Skeletal muscle tissue (tissue), 4 donors: ENCODE data around the gene UBAC2. TPM values are rescaled to one million over a fixed set of nuclear protein-coding genes. Genes with fewer than 3 reads are reported as not detected.

Experiments used
- H3K27ac ChIP-seq: one replicate; pipeline ENCODE4 v1.7.0; 2013; ENCODE audit warnings: mild to moderate bottlenecking, low read depth, low read length, inconsistent platforms
- H3K27me3 ChIP-seq, 3 donors: one replicate each; pipeline ENCODE4 v1.7.0; 2013; ENCODE audit warnings: low read length in 3 of 3; ENCODE audit not compliant: control insufficient read depth in 3 of 3, insufficient read depth in 3 of 3
- H3K36me3 ChIP-seq, 3 donors: one replicate each; pipeline ENCODE4 v1.7.0; 2013; ENCODE audit warnings: low read length in 3 of 3; ENCODE audit not compliant: control insufficient read depth in 3 of 3, insufficient read depth in 3 of 3
- H3K4me1 ChIP-seq, 3 donors: one replicate each; pipeline ENCODE4 v1.7.0; 2013; ENCODE audit warnings: low read length in 3 of 3, mild to moderate bottlenecking in 3 of 3; ENCODE audit not compliant: control insufficient read depth in 3 of 3, insufficient read depth in 3 of 3
- H3K4me3 ChIP-seq, 3 donors: one replicate each; pipeline ENCODE4 v1.7.0; 2013; ENCODE audit warnings: low read length in 3 of 3
- H3K9ac ChIP-seq, 3 donors: one replicate each; pipeline ENCODE4 v1.7.0; 2013; ENCODE audit warnings: low read length in 3 of 3, mild to moderate bottlenecking in 3 of 3, moderate library complexity in 2 of 3, low read depth in 1 of 3
- H3K9me3 ChIP-seq, 3 donors: one replicate each; pipeline ENCODE4 v1.7.0; 2013; ENCODE audit warnings: low read length in 3 of 3; ENCODE audit not compliant: control insufficient read depth in 3 of 3
- total RNA-seq: library from RNA; depleted of rRNA; stranded (reverse); fragments of >200 nt; gene quantifications from one replicate; pipeline ENCODE4 v1.2.3, GENCODE V29; 2014
- donor health status: Osteomylitis.

The UBAC2 gene
- total RNA-seq, 1 donor from 2014 or later: 100 TPM

- no peak overlapping the region for H3K9ac ChIP-seq
- H3K36me3 ChIP-seq: no peaks in the 10 kb centered on the region
- H3K27me3 ChIP-seq: peaks cover 6 to 12% (median 7%) of the 10 kb centered on the region in 3 donors
- H3K27ac ChIP-seq: no peak overlapping the region
- no peaks in the 10 kb centered on the region for H3K9me3 ChIP-seq
- no peaks in the 10 kb centered on the region for H3K4me1 ChIP-seq
- no peak overlapping the region for H3K4me3 ChIP-seq
These were observed 37.9 kb upstream of the UBAC2 start for GRCh38 chr13:99162567-99163361.

- Histone ChIP-seq H3K9ac (no peak overlapping the region), H3K27me3 (peaks cover under 1 to 7% (median 3%) of the 10 kb centered on the region in 3 donors), H3K9me3 (no peaks in the 10 kb centered on the region), H3K27ac (no peak overlapping the region), H3K4me3 (no peak overlapping the region), H3K36me3 (no peaks in the 10 kb centered on the region), H3K4me1 (no peaks in the 10 kb centered on the region)
These were observed 36.4 kb upstream of the UBAC2 start for GRCh38 chr13:99164226-99164625.

- H3K27me3 ChIP-seq: peaks cover 0 to under 1% (median 0%) of the 10 kb centered on the region in 3 donors
- H3K4me1 ChIP-seq: no peaks in the 10 kb centered on the region
- no peaks in the 10 kb centered on the region for H3K9me3 ChIP-seq
- H3K36me3 ChIP-seq: no peaks in the 10 kb centered on the region
- no peak overlapping the region for H3K9ac ChIP-seq
- H3K27ac ChIP-seq: no peak overlapping the region
- no peak overlapping the region for H3K4me3 ChIP-seq
These were observed 34.7 kb upstream of the UBAC2 start for GRCh38 chr13:99165753-99166587.

- no peak overlapping the region for H3K27ac ChIP-seq
- peaks cover 3 to 4% (median 3%) of the 10 kb centered on the region in 3 donors for H3K4me1 ChIP-seq
- H3K9me3 ChIP-seq: no peaks in the 10 kb centered on the region
- H3K36me3 ChIP-seq: no peaks in the 10 kb centered on the region
- H3K9ac ChIP-seq: no peak overlapping the region
- no peak overlapping the region for H3K4me3 ChIP-seq
- peaks cover 6 to 10% (median 8%) of the 10 kb centered on the region in 3 donors for H3K27me3 ChIP-seq
These were observed 27.7 kb upstream of the UBAC2 start for GRCh38 chr13:99172951-99173350.

- Histone ChIP-seq H3K27ac (no peak overlapping the region), H3K9ac (no peak overlapping the region), H3K4me1 (peaks cover 3 to 4% (median 3%) of the 10 kb centered on the region in 3 donors), H3K9me3 (no peaks in the 10 kb centered on the region), H3K4me3 (no peak overlapping the region), H3K36me3 (no peaks in the 10 kb centered on the region), H3K27me3 (peaks cover 6 to 10% (median 8%) of the 10 kb centered on the region in 3 donors)
These were observed 27.0 kb upstream of the UBAC2 start for GRCh38 chr13:99173606-99174005.

- H3K27me3 ChIP-seq: peaks cover 6 to 13% (median 8%) of the 10 kb centered on the region in 3 donors
These were observed 26.0 kb upstream of the UBAC2 start for GRCh38 chr13:99174533-99175100.

GRCh38 chr13:99176309-99177276, 24.1 kb upstream of the UBAC2 start:
- Histone ChIP-seq H3K27ac (no peak overlapping the region), H3K4me3 (peak overlapping the region in 2 of 3 donors; percentile 45 to 53), H3K9ac (no peak overlapping the region), H3K4me1 (peaks cover 3 to 4% (median 3%) of the 10 kb centered on the region in 3 donors), H3K27me3 (peaks cover 6 to 13% (median 8%) of the 10 kb centered on the region in 3 donors), H3K9me3 (no peaks in the 10 kb centered on the region), H3K36me3 (no peaks in the 10 kb centered on the region)

More at GRCh38 chr13:99174533-99175100, 26.0 kb upstream of the UBAC2 start:
- Histone ChIP-seq H3K4me3 (no peak overlapping the region), H3K27ac (no peak overlapping the region), H3K9ac (no peak overlapping the region), H3K4me1 (peaks cover 3 to 4% (median 3%) of the 10 kb centered on the region in 3 donors), H3K36me3 (no peaks in the 10 kb centered on the region), H3K9me3 (no peaks in the 10 kb centered on the region)

- Histone ChIP-seq H3K4me3 (no peak overlapping the region), H3K27me3 (peaks cover 1 to 10% (median 8%) of the 10 kb centered on the region in 3 donors), H3K4me1 (peaks cover 3 to 4% (median 3%) of the 10 kb centered on the region in 3 donors), H3K9me3 (peaks cover 0 to 3% (median 0%) of the 10 kb centered on the region in 3 donors), H3K27ac (no peak overlapping the region), H3K36me3 (no peaks in the 10 kb centered on the region), H3K9ac (no peak overlapping the region)
These were observed 22.0 kb upstream of the UBAC2 start for GRCh38 chr13:99178636-99179035.

- H3K9me3 ChIP-seq: peaks cover 0 to 3% (median 0%) of the 10 kb centered on the region in 3 donors
- H3K9ac ChIP-seq: no peak overlapping the region
These were observed 21.2 kb upstream of the UBAC2 start for GRCh38 chr13:99179460-99179859.

More at GRCh38 chr13:99179460-99179859, 21.2 kb upstream of the UBAC2 start:
- no peak overlapping the region for H3K27ac ChIP-seq
- no peaks in the 10 kb centered on the region for H3K36me3 ChIP-seq
- H3K27me3 ChIP-seq: peaks cover 0 to 10% (median 8%) of the 10 kb centered on the region in 3 donors
- H3K4me3 ChIP-seq: no peak overlapping the region
- peaks cover 3 to 4% (median 3%) of the 10 kb centered on the region in 3 donors for H3K4me1 ChIP-seq
